ENCODE results near the gene CNTNAP2.

GRCh38 chr7:148347981-148348380 lies 2231.4 kb downstream of the CNTNAP2 start:
- TF ChIP-seq CTCF (conservative IDR thresholded peaks at IDR 0.05; ENCODE audit: low read depth, low read length) = no peak
- no peak for TF ChIP-seq EZH2 (IDR thresholded peaks at IDR 0.05; ENCODE audit: borderline replicate concordance, low read depth, low read length, poor library complexity, severe bottlenecking)
